Ovary (tissue), 9 donors: ENCODE data around the gene TGFBI. TPM values are rescaled to one million over a fixed set of nuclear protein-coding genes. Genes with fewer than 3 reads are reported as not detected.

Experiments
- DNase-seq, 5 donors: peaks; one replicate each; pipeline ENCODE4 v3.0.0-alpha.2; 2019 to 2020
- H3K27ac ChIP-seq, 2 donors: fragments of 200-600 bp; one replicate each; pipeline versions ENCODE4 v1.5.1 to v1.8.0; 2019 to 2022
- H3K27me3 ChIP-seq: fragments of 200-600 bp; one replicate; pipeline ENCODE4 v1.8.0; 2022
- H3K36me3 ChIP-seq: fragments of 200-600 bp; sonication (generic); one replicate; pipeline ENCODE4 v1.5.1; 2019
- H3K4me1 ChIP-seq: one replicate; pipeline ENCODE4 v1.8.1; 2013; ENCODE audit warnings: mild to moderate bottlenecking, moderate library complexity; ENCODE audit not compliant: insufficient read depth
- H3K4me3 ChIP-seq: fragments of 200-600 bp; sonication (generic); one replicate; pipeline ENCODE4 v1.5.1; 2017
- H3K9me3 ChIP-seq, 2 donors: fragments of 200-600 bp in 1 of 2; sonication (generic) in 1 of 2; one replicate each; pipeline versions ENCODE4 v1.5.1 to v1.8.1; 2013 to 2019; ENCODE audit warnings: mild to moderate bottlenecking in 1 of 2, moderate library complexity in 1 of 2
- CTCF ChIP-seq, 3 donors: fragments of 450-650 bp in 2 of 3; fragments of 200-600 bp in 1 of 3; IDR thresholded peaks; one replicate each; pipeline versions ENCODE4 v1.5.1 to v1.8.0; 2016 to 2022; ENCODE audit warnings: antibody characterized with exemption in 3 of 3, mild to moderate bottlenecking in 1 of 3
- EP300 ChIP-seq: sonication (generic); formaldehyde crosslinking; IDR thresholded peaks from one replicate; pipeline ENCODE4 v1.6.1; 2017; ENCODE audit warnings: antibody characterized with exemption
- POLR2A ChIP-seq: fragments of 450-650 bp; IDR thresholded peaks from one replicate; pipeline ENCODE4 v1.6.1; 2017; ENCODE audit warnings: antibody characterized with exemption, mild to moderate bottlenecking, moderate library complexity
- WGBS, 3 donors: extraction: QIAGEN DNeasy Blood & Tissue Kit in 1 of 3; methylation state at CpG; one replicate each; pipeline versions ENCODE4 v1.1.5 to v1.1.7; 2013 to 2017; 5-methylcytosine and 5-hydroxymethylcytosine counted together
- intact Hi-C, 4 donors: fragments of 100-400 bp; cut with DNase I; formaldehyde crosslinking; loops; one replicate each; pipeline versions ENCODE4 v1.11.0 to v1.15.1; 2022 to 2023
- polyA plus RNA-seq, 2 donors: library from polyadenylated mRNA; stranded (reverse); fragments of 200-250 nt in 1 of 2; fragments of 350-450 nt in 1 of 2; fragmentation: Illumina TruSeq in 1 of 2; extraction: RNeasy Lipid Tissue Mini Kit (QIAGEN cat#74804) in 1 of 2; gene quantifications; one replicate each; pipeline ENCODE4 v1.2.3, GENCODE V29; 2013 to 2014
- total RNA-seq, 7 donors: library from RNA; depleted of rRNA in 2 of 7; stranded (reverse); fragments of >200 nt in 2 of 7; fragmentation: NEBNext Ultra II Directional in 3 of 7; extraction: Animal tissue kit (Norgen Biotek cat#: 25700) in 3 of 7; gene quantifications; one replicate each; pipeline versions ENCODE4 v1.1.0 to v1.2.4, GENCODE V29; 2016 to 2023
- donor health status: DM: no; HTN: no; CAD: no; lungs with moderate emphysema.
- donor health status: DM: no; HTN: no; CAD: no.
- donor health status: Bipolar disorder and iron deficiency.
- donor health status: DM: yes; HTN: yes; CAD: no.
- donor health status: DM: no; HTN: no; CAD: no.
- donor health status: DM: yes; HTN: yes; CAD: no.

TGFBI gene
- total and polyA plus RNA-seq, 9 donors: 14.5 to 138 (median 25.3) TPM

- TF ChIP-seq POLR2A (no peak), EP300 (no peak), CTCF (IDR thresholded peaks at IDR 0.05) (no peak)
- DNase-seq: no peak
These were observed 39.1 kb upstream of the TGFBI start for GRCh38 chr5:135989686-135990085.

GRCh38 chr5:135990528-135991255 lies 38.1 kb upstream of the TGFBI start:
- Histone ChIP-seq H3K36me3 (no peaks in the 10 kb centered on the region), H3K9me3 (no peaks in the 10 kb centered on the region), H3K27ac (no peak overlapping the region), H3K4me1 (peaks cover 3% of the 10 kb centered on the region), H3K4me3 (no peak overlapping the region), H3K27me3 (no peaks in the 10 kb centered on the region)
- no peak for DNase-seq
- WGBS, 3 donors: 87 to 93% (median 89%) methylated on average over 21 of the region's 21 CpGs
- no peak for TF ChIP-seq EP300
- intact Hi-C loops: no loop called here

More at GRCh38 chr5:135989686-135990085, 39.1 kb upstream of the TGFBI start:
- Histone ChIP-seq H3K27me3 (no peaks in the 10 kb centered on the region), H3K4me1 (peaks cover 3% of the 10 kb centered on the region), H3K9me3 (no peaks in the 10 kb centered on the region), H3K36me3 (no peaks in the 10 kb centered on the region), H3K4me3 (no peak overlapping the region), H3K27ac (no peak overlapping the region)
- intact Hi-C loops: no loop called here
- 61 to 77% (median 71%) methylated on average over 7 of the region's 7 CpGs for WGBS, 3 donors

GRCh38 chr5:135991429-135991828 lies 37.4 kb upstream of the TGFBI start:
- Histone ChIP-seq H3K27me3 (no peaks in the 10 kb centered on the region), H3K9me3 (no peaks in the 10 kb centered on the region), H3K4me1 (peaks cover 3% of the 10 kb centered on the region), H3K36me3 (no peaks in the 10 kb centered on the region), H3K4me3 (no peak overlapping the region), H3K27ac (no peak overlapping the region)
- TF ChIP-seq POLR2A (no peak), EP300 (no peak), CTCF (IDR thresholded peaks at IDR 0.05) (no peak)
- intact Hi-C loops: no loop called here
- DNase-seq: no peak
- 86 to 91% (median 86%) methylated on average over 6 of the region's 6 CpGs for WGBS, 3 donors

- Histone ChIP-seq H3K4me1 (peaks cover 3% of the 10 kb centered on the region), H3K4me3 (no peak overlapping the region), H3K9me3 (no peaks in the 10 kb centered on the region), H3K27me3 (no peaks in the 10 kb centered on the region), H3K36me3 (no peaks in the 10 kb centered on the region), H3K27ac (peak overlapping the region; percentile 7 to 41)
- no peak for TF ChIP-seq POLR2A
- TF ChIP-seq EP300: no peak
- no peak for TF ChIP-seq CTCF (IDR thresholded peaks at IDR 0.05)
- WGBS, 3 donors: 19 to 22% (median 20%) methylated on average over 6 of the region's 6 CpGs
- intact Hi-C loops: no loop called here
- no peak for DNase-seq
These were observed 35.4 kb upstream of the TGFBI start for GRCh38 chr5:135993335-135993879.
